Measurements from ENCODE around the gene SSU72.
"Not testable (repeated sequence)": the region's sequence is repeated elsewhere in the genome, so short reads cannot be mapped to it uniquely, and the experiment has no call there.

SSU72 gene

DNA sequence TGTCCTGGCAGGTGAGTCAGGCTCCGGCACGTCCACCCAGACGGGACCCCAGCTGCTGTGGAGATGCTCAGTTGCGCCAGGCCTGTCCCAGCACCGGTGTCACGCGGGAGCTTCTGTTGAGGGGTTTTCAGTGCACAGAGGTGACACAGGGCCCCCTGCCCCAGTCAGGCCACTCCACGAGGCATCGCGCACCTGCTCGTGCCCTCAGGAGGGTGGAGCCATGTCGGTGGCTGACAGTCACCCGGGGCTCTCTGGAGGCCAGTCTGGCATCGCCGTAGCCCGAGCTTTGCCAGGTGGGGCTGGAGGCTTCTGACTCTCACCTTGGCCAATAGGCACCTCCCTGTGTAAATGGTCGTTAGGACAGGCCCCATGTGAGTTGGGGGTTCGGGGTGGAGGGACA lies 45.3 kb downstream of the SSU72 start:
- DNase-seq (ENCODE audit: low read depth in 2 of 3, low spot score in 2 of 3) = no peak

DNA sequence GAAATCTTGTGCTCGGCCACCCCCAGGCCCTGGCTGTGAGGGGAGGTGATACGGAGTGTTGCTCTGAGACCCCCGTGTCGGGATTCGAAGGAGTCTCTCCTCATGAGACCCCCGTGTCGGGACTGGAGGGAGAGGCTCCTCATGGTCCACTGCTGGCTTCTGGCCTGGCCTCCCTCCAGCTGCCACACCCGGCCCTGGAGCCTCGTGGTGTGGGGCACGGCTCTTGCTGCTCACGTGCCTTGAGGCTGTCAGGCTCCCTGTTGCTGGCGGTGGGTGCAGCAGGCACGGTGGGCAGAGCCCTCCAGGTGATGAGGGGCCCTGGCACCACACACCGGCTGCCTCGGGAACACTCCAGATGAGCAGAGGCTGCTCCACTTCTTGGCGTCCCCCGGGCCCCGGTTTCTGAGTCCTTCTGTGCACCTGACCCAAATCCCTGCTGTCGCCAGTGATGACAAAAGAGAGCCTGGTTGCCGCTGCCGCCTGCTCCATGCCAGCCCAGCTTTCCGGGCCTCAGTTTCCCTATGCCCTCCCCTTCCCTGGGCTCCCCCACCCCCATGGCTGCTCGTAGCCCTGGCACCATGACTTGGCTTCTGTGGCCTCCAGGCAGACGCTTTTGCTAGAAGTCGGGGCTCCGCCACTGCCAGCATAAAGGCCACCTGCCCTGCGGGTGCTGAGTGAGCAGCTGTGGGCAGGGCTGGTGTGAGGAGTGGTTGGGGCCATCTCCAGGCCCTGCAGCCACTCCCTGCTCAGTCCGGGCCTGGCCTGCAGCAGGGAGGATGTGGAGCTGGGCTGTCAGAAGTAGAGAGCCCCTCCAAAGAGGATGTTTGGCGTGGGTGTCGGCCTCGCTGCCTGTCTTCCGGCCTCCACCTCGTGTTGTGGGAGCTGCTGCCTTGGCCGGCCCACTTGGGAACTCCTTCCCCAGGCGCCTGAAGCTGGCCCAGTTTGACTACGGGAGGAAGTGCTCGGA lies 46.1 kb downstream of the SSU72 start:
- DNase-seq (ENCODE audit: low read depth in 2 of 3, low spot score in 2 of 3) = no peak

DNA sequence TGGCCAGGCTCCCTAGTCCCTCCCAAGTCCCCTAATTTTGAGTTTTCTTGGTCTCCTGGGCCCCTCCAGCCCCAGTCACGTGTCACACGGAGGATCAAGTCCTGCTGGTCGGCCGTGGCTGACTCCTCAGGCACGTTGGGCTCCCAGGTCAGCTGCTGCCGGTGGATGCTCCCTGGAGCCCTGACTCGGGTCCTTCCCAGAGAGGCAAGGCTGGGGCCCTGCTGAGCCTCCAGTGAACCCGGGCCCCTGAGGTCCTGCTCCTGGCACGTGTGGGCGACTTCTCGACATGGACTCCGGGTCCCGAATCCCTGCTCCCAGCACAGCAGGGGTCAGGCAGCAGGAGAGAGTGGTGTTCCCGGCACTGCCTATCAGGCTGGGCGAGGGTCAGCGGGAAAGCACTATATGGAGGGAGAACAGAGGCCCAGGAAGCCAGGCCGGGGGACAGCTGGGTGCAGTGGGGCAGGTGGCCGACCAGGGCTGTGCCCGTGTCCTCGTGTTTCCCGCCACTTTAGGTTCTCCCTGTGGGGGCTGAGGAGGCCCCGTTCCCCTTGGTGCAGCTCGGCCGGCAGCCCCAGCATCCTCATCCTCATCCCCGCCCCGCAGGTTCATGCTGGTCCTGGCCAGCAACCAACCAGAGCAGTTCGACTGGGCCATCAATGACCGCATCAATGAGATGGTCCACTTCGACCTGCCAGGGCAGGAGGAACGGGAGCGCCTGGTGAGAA lies 47.4 kb downstream of the SSU72 start:
- no peak for DNase-seq (ENCODE audit: low read depth in 2 of 3, low spot score in 2 of 3)

DNA sequence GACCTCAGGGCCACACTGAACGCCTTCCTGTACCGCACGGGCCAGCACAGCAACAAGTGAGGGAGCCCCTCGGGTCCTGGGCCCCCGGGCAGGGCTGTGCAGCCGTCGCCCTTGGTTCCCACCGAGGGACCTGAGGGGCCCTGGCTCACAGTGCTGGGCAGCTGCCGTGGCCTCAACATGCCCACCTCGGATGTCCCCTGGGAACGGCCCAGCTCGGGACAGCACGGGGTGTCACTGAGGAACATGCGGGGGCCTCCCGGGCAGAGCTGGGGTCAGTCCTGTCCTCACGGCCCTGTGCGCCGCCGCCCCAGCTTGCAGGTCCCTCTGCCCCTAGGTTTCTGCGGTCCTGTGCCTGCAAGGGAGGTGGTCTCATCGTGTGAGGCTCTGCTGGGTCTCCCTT lies 48.2 kb downstream of the SSU72 start:
- not testable (repeated sequence) for DNase-seq (ENCODE audit: low read depth in 2 of 3, low spot score in 2 of 3)

DNA sequence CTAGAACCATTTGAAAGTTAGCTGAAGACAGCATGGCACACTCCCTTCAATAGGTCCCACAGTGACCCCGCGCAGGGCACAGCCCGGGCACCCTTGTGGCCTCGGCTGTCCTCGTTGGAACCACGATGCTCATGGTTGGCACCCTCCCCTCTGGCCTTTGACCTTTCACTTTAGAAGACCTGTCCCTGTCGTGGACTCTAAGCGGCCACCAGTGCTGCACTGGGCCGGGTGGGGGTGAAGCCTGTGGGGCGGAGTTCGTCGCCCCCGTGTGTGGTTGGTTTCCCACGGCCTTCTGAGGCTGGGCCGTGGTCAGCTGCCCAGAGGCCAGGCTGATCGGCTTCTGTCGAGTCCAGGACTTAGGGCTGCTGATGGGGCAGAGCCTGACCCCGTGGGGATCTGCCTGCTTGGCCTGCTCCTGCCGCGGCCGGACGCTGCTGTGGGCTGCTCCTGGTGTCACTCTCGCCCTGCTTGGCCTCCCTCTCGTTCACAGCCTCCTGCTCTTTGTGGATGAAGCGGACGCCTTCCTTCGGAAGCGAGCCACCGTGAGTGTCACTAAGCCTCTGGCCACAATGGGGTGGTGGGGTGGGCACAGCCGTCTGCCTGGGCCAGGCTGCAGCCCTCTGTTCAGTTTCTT lies 49.8 kb downstream of the SSU72 start:
- DNase-seq (ENCODE audit: low read depth in 2 of 3, low spot score in 2 of 3) = not testable (repeated sequence)

DNA sequence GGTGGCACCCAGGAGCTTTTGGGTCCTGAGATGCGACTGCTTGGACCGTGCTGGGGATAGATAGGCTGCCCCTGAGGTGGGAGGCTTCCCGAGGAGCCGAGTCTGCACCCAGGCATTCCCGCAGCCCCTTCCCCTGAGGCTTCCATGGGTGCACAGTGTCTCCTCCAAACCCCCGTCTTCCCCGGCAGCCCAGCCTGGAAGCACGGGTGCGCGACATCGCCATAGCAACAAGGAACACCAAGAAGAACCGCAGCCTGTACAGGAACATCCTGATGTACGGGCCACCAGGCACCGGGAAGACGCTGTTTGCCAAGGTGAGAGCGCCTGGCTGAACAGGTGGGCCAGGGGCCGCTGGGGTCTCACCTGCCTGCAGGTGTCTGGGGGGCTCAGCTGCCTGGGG lies 51.0 kb downstream of the SSU72 start:
- not testable (repeated sequence) for DNase-seq (ENCODE audit: low read depth in 2 of 3, low spot score in 2 of 3)

DNA sequence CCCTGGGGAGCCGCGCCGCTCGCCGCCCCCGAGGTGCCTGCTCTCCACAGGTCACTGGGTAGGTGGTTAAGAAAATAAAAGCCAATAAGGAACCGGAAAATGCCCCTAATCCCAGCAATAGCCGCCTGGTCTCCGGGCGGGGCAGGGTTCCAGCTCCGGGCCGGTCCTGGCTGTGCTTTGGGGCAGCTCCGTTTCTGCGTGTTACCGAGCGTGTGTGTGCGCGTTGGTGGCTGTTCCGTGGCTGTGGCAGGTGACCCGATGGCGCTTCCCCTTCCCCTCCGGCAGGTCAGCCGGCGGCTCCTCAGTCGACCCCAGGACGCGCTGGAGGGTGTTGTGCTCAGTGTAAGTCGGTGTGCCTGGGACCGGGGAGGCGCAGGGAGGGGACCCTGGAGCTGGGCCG lies 51.4 kb downstream of the SSU72 start:
- not testable (repeated sequence) for DNase-seq (ENCODE audit: low read depth in 2 of 3, low spot score in 2 of 3)

DNA sequence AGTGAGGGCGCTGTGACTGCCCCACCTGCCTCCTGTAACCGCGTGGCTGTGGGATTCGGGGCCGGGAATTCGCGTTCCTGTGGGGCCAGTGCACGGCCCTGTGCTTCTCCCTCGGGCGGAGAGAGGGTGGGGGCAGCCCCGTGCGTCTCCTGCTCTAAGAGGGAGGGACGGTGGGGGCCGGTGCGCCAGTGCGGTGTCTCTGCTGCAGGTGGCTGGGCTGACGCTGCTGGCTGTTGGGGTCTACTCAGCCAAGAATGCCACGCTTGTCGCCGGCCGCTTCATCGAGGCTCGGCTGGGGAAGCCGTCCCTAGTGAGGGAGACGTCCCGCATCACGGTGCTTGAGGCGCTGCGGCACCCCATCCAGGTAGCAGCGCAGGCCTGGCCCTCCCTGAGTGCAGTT lies 52.1 kb downstream of the SSU72 start:
- not testable (repeated sequence) for DNase-seq (ENCODE audit: low read depth in 2 of 3, low spot score in 2 of 3)

DNA sequence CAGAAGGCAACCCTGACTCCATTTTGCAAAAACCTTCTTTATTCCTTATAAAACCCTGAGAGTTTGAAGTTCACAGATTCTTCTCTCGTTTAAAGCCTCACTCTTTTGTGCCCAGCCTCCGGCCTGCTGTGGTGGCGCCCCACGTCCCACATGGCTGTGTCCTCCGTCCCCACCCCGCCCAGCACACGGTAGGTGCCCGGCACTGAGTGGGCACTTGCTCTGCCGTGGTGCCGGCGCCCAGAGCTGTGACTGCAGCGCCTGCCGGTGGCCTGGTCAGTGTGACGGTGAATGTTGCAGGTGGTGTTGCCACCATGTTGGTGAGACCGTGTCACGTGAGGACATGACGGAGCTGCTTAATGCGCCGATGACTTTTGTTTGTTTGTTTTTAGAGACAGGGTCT lies 53.3 kb downstream of the SSU72 start:
- no peak for DNase-seq (ENCODE audit: low read depth in 2 of 3, low spot score in 2 of 3)

DNA sequence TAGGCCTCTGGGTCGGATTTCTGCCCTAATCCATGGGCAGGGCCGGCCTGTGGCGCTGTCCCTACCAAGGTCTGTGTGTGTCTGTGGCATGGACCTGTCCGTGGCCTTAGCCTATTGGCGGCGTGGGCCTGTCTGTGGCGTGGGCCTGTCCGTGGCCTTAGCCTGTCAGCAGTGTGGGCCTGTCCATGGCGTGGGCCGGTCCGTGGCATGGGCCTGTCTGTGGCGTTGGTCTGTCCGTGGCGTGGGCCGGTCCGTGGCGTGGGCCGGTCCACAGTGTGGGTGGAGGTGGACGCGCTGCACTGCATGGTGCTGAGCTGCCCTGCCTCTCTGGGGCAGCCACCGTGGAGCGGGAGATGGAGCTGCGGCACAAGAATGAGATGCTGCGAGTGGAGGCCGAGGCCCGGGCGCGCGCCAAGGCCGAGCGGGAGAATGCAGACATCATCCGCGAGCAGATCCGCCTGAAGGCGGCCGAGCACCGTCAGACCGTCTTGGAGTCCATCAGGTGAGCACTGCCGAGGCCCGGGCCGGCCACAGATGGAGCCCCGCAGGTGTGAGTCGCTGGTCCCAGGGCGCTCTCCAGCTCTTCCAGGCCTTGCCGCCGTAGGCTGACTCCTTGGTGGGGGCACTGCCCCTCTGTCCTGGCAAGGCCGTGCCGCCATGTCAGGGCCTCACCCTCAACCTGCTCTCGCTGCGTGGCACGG lies 54.7 kb downstream of the SSU72 start:
- DNase-seq (ENCODE audit: low read depth in 2 of 3, low spot score in 2 of 3) = not testable (repeated sequence)

DNA sequence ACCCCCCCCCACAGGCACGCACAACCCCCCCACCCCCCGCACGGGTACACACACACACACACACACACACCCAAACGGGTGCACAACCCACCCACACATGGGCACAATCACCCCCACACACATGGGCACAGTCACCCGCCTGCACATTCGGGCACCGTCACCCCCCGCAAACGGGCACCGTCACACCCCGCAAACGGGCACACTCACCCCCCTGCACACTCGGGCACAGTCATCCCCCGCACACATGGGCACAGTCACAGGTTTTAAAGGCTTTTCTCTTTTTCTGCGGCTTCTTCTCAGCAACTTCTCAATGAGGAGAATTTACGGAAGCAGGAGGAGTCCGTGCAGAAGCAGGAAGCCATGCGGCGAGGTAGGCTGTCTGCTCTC lies 56.0 kb downstream of the SSU72 start:
- DNase-seq (ENCODE audit: low read depth in 2 of 3, low spot score in 2 of 3) = not testable (repeated sequence)

DNA sequence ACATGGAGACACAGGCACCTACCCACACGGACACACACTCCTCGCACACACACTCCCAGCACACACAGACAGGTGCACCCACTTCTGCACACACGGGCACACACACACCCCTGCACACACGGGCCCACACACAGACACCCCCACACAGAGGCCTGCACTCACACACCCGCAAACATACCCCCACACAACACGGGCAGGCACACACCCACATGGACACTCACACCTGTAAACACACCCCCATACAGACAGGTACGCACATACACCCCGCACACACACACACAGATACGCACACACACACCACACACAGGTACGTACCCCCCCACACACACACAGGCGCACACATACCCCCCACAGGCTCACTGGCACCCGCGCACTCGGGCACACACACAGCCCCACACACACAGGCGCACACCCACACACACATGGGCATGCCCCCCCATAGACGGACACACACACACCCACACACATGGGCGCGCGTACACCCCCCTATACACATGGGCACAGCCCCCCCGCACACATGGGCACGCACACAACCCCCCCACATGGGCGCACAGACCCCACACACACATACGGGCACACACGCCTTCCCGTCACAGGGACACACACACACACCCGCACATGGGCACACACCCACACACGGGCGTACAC lies 56.6 kb downstream of the SSU72 start:
- no peak for DNase-seq (ENCODE audit: low read depth in 2 of 3, low spot score in 2 of 3)

DNA sequence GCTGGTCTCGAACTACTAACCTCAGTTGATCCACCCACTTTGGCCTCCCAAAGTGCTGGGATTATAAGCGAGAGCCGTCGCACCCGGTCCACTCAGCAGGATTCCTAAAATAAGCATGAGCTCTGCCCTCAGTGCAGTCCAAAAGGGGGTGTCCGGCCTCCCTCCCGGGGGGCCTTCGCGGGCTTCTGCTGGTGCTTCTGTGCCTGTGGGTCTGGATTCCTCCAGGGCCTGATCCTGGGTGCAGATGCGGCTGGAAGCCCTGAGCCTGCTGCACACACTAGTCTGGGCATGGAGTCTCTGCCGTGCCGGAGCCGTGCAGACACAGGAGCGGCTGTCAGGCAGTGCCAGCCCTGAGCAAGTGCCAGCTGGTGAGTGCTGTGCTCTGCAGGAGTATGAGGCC lies 57.7 kb downstream of the SSU72 start:
- DNase-seq (ENCODE audit: low read depth in 2 of 3, low spot score in 2 of 3) = not testable (repeated sequence)

DNA sequence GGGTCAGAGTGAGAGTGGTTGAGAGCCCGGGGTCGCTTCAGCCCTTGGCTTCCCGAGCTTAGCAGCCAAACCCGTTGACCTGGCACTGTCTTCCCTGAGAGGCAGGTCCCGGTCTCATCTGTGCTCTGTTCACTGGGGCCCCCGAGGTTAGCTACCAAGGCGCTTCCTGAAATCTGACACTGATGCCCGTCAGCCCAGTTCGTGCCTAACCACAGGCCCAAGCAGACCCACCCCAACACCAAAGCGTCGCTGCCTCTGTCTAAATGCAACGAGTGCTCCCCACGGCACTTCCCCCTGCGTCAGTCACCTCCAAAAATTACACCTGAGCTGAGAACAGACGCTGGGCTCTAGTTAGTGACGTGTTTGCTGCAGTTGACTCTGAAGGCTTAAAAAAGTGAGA lies 60.3 kb downstream of the SSU72 start:
- DNase-seq (ENCODE audit: low read depth in 2 of 3, low spot score in 2 of 3) = not testable (repeated sequence)

DNA sequence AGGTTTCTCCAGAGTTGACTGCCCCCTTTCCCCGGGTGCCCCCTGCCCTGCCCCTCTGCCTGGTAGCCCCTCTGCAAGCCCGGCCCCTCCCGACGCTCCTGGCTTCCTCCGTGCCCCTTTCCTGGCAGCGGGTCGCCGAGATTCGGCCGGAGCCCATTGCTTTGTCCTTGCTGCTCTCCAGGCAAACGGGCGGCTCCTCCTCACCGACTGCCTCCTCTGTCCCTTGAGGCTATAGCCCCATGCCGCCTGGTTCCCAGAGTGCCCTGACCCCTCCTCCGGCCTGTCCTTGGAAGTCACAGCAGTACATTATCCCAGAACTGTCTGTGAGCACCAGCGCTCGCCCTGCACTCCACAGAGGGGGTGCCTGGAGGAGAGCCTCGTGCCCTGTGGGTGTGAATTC lies 61.0 kb downstream of the SSU72 start:
- not testable (repeated sequence) for DNase-seq (ENCODE audit: low read depth in 2 of 3, low spot score in 2 of 3)

DNA sequence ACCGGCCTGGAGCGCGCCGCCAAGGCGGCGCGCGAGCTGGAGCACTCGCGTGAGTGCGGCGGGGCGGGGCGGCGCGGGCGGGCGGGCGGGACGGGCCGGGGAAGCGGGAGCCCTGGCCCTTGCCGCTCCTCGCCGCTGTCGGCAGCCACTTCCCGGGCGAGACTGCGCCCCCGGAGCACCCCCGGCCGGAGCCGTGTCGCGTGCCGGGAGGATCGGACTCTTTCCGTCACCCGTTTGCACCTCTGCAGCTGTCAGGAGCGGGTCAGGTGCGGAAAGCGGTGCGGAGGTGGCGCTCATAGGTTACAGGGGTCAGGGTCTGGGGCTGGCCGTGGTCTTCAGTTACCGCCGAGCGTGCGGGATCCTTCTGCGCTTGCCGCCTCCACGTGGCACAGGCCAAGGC lies 62.2 kb downstream of the SSU72 start:
- DNase-seq (ENCODE audit: low read depth in 2 of 3, low spot score in 2 of 3) = not testable (repeated sequence)

DNA sequence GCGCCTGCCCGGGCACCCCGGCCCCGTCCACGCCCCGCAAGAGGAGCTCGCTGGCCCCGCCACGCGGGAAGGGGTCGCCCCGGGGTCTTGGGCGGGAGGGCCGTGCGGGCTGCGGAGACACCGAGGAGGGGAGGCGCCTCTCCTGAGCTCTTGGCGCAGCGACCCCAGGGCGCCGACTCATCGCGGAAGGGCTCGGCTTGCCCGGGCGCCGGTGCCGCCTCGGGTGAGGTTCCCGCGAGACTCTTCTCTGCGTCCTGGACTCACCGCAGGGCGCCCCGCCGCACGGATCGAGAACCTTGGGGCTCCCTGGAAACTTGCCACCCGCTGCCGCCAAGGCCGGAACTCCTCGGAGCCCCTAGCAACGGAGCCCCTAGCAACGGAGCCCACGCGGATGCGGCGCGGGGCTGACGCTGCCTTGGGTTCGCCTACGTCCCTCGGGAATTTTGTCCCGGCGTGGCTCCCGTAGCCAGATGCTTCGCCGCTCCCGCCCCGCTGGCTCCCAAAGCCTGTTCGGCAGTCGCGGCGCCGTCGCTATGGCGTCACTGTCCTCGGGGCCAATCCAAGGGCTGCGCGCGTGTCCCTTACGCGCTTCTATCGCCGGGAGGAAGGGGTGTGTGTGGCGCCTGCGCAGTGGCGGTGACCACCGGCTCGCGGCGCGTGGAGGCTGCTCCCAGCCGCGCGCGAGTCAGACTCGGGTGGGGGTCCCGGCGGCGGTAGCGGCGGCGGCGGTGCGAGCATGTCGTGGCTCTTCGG lies 63.0 kb downstream of the SSU72 start, which contains the start of gene ATAD3A:
ATAD3A (plus strand) TSS at position 630 of the 753 bp plus-strand sequence; CDS start at position 737, 107 bp downstream.
- peak; percentile 88 to 95 (median 94) for DNase-seq (ENCODE audit: low read depth in 2 of 3, low spot score in 2 of 3)

DNA sequence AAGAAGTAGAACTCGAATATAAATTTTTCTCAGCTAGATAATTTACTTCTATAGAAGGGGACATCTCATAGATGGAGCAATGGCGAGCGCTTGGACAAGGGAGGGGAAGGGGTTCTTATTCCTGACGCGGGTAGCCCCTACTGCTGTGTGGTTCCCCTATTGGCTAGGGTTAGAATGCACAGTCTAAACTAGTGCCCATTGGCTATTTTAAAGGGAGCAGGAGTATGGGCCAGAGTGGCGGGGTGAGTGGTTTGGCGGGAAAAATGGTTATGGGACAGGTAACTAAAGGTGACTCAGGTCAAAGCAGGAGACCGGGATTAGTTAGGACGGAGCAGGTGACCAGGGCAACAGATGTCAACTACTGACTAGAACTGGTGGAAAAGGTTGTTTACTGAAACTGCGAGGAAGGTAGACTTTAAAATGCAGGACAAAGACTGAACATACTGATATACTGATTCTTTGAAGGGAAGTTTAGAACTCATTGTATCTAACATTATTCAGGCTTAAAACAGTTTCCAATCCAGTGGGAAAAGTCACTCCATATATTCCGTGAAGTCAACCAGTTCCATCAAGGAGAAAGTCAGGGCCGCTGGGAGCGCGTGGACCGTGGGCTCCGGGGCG lies 63.6 kb downstream of the SSU72 start:
- no peak for DNase-seq (ENCODE audit: low read depth in 2 of 3, low spot score in 2 of 3)

DNA sequence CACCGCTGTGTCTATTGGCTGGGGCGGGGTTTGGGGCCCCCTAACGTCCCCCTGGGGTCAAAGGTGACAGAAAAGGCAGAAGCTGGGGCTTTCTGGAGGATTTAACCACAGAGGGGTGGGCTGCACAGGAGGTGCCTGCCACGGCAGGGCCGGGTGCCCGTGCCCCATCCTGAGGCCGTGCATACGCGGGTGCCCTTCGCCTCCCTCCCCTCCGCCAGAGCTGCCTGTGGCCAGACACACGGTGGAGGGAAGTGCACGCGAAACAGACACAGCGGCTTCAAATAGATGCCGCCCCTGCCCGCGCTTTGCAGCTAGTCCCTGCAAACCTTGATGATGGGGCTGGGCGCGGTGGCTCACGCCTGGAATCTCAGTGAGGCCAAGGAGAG lies 65.2 kb downstream of the SSU72 start:
- DNase-seq (ENCODE audit: low read depth in 2 of 3, low spot score in 2 of 3) = not testable (repeated sequence)
